GM21367 (cell line): Measurements from ENCODE around the gene MAPRE3.
"Not testable (repeated sequence)": the region's sequence is repeated elsewhere in the genome, so short reads cannot be mapped to it uniquely, and the experiment has no call there.

Source experiments
- ATAC-seq: cut with Tn5 transposase; IDR thresholded peaks from one replicate; pipeline ENCODE4 v1.9.1; 2021; ENCODE audit not compliant: unreplicated experiment

MAPRE3 gene

GRCh38 chr2:27067385-27067784 lies 96.9 kb downstream of the MAPRE3 start:
- no peak for ATAC-seq

- no peak for ATAC-seq
These were observed 99.0 kb downstream of the MAPRE3 start for GRCh38 chr2:27069436-27069835.

DNA sequence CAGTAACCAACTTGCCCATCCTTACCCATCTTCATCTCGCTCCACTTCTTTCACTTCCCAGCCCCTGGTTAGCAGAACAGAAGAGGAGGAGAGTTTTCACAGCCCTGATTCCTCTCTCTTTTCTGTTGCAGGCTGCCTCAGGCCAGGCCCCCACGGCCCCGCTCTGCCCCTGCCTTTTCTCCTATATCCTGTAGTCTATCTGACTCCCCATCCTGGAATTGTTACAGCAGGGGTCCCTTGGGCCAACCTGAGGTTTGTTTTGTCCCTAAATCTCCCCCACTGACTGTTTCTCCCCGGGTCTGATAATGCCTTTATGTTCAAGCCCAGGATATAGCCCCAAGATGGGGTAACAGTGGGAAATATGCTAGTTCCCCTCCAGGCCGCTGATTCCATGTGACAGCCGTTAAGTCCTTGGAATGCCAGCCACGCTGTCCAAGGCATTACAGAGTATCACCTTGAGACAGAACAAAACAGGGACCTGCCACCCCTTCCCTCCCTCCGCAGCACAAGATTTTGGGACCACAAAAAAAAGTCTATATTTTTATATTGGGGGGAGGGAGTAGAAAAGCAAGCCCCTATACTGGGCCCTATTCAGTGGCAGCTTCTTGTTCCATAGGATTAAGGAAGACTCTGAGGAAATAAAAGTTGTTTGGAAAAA lies 99.7 kb downstream of the MAPRE3 start:
- ATAC-seq: no peak

GRCh38 chr2:27070653-27071276 lies 100.3 kb downstream of the MAPRE3 start:
- ATAC-seq: no peak

DNA sequence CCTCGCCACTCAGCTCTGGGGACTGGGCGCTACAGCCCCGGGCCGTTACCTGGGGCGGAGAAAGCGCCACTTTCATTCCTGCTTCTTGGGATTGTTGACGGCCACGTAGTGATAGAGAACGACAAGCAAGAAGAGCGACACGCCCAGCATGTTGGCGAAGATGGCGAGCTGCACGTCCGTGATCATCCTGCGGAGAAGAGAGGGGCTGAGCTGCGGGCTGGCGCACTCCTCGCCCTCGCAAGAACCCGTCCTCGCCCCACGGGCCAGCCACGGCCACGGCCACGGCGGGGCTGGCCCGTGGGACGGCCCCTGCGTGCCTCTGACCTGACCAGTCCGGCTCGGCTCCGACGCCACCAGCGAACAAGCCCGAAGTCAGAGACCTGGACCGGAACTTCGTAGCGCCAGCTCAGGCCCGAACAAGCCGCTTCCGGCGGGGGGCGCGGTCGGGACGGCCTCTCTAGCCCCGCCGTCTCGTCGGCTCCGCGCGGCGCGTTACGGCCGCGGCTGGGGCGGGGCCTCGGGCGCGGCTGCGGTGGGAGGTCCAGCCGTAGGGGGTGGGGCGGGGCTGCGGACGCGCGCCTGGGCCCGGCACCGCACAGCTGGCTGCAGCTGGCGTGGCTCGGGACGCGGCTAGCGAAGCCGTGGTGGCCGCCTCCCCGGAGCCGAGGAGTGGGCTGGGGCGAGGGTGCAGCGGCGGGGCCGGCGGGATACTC lies 101.0 kb downstream of the MAPRE3 start, which contains the start of gene OST4:
TSS of gene OST4 (minus strand) at position 378 of the 713 bp plus-strand sequence.
- peak; percentile 75 for ATAC-seq

DNA sequence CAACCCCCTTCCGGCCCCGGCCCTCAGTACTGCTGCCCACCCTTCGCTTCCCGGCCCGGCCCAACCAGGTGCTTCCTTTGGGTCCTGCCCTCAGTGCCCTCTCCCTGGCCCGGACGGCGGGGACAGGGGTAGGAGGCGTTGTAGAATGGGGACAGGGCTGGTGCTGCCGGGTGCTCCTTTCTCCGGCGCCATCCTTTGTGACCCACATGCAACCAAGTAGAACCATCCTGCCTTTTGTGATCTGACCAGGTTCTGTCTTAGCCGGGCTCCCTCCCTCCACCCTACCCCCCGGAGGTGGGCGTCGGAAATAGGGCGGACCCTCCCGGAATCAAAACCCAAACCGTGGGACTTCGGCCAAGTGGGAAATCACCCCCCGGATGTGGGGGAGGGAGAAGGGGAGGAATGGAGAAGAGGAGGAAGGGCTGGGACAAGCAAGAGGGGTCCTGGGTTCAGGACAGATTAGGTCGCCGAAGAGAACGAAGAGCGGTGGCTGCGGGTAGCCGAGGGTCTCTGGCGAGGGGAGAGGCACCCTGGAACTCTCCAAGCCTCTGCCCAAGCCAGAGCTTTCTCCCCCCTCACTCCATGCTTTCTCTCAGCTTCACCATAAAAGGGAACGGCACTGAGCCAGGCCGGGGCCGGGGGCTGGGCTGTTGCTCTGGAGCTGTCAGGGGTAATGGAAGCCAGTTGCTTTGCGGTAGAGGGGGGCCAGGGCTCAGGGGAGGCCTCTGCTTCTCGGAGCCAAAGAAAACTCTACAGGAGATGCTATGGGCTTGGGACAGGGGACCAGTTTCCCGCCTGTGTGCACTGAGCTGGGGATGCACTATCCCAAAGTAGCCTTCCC lies 101.8 kb downstream of the MAPRE3 start:
- peak; percentile 15 for ATAC-seq

DNA sequence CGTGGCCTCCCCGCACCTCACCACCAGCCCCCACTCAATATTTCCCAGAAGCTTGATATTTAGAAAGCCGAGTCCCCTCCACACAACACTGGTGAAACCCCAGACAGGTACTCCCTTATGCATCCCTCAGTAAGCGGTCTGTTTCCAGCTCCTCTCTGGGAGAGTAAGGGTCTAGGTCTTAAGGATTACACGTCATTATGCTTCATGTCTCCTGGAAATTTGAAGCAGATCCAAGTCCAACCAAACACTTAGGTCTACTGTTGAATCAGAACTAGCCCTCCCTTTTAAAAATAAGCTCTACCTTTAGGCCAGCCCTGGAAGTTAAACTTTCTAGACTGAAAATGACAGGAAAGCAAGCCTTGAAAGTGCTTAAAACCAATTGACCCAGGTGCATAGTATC lies 102.5 kb downstream of the MAPRE3 start:
- ATAC-seq: no peak

DNA sequence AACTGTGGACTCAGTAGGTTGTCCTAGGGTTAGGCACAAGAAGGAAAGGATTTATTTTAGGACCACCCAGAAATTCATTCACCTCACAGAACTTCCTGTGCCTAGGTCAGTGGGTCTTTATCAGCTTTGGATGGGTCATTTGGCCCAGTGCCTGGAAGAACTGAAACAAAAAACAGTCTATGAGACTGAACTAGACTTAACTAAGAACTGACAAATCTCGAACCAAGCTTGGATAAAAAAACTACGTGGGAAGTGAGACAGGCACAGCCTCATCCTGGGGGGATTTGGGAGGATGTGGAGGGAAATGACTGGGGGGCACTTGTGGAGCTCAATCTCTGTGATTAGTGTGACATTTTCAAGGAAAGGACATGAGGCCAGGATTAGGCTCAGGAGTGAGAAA lies 103.3 kb downstream of the MAPRE3 start:
- no peak for ATAC-seq

DNA sequence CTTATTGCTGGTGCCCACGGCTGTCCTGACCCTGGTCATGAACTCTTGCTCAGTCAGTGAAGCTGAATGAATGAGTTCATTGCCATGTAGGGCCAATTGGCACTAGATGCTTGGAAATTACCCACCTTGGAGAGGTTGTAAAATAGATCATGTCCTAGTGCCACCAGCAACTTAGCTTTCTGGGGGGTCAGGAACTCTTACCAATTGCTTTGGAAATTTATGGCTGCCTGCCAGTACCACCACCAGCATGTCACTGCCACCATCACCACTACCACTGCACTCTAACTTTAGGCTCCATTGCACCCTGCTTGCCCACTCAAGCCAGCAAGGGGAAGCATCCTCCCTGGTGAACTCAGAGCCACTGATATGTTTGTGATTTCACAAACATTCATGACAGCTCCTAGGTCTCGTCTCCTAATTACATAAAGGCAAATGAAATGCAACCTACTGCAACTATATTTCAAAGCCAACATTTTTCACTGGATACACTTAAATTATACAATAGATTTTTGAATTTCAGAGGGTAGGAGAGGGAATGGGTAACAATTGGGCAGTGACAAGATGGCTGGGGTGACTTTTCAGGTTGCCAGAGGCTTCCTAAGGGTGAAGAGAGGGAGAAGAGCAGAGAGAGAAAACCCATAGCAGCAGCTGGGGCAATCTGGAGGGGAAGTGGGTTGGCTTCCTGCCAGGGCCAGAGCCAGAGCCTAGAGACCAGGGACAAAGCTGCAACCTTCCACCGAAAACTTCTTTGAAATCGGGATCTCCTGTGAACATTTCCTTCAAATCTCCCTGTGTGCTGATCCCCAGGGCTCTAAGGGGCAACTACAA lies 104.5 kb downstream of the MAPRE3 start:
- no peak for ATAC-seq

- ATAC-seq: not testable (repeated sequence)
These were observed 105.1 kb downstream of the MAPRE3 start for GRCh38 chr2:27075566-27075871.

GRCh38 chr2:27076323-27076722 lies 105.9 kb downstream of the MAPRE3 start:
- ATAC-seq: no peak
